GM18861 (cell line): ENCODE results near the gene OVOL1.

Experiments
- ATAC-seq: cut with Tn5 transposase; IDR thresholded peaks from one replicate; pipeline ENCODE4 v1.9.1; 2021; ENCODE audit not compliant: unreplicated experiment

The OVOL1 gene

DNA sequence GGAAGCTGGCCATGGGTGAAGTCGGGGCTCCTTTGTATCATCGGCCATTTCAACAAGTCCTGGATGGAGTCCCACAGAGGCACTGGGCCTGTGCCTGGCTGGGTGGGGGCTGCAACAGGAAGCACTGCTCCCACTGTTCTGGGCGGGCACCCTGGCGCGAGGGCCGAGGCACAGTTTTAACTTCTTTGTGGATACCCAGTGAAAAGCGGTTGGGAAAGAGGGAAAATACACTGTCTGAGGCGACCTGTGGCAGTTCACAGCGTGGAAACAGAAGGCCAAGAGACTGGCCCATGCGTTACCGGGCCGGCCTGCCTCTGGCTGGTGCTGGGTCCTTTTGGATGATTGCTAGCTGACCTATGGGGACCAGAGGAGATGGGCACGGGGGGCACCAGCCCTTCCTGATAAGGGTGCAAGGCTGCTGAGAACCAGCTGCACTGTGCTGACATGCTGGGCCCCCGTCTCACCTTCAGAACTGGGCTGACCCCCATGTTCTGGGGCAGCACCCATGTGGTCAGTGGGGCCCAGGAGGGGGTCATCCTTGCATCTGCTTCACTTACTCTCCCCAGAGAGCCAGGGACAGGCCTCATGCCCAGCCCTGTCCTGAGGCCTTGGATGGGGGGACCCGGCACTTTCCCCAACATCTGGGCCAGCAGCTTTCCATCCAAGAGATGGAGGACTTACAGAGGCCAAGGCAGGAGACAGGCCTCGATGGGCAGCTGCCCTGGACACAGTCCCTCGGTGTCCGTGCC lies 4.2 kb downstream of the OVOL1 start:
- ATAC-seq, result no peak

DNA sequence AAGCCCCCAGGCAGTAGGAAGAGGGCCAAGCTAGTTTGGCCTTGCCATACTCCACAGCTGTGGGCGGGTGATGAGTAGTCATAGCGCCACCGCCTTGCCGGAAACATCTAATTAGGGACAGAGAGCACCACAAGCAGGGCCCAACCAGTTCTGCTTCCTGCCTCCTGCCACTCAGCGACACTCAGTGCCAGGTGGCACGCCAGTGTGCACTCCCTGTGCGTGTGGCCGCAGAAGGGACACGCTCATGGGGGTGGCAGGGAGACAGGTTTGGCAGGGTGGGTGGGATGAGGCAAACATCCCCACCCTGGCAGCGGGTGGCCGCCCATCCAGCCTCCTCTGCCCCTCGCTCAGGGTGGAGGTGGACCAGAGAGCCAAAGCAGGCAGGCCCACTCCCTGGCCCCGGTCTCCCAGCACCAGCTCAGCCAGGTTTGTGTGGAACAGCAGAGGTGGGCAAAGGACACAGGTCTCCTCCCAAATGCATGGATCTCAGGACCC lies 4.9 kb downstream of the OVOL1 start:
- ATAC-seq, result no peak

DNA sequence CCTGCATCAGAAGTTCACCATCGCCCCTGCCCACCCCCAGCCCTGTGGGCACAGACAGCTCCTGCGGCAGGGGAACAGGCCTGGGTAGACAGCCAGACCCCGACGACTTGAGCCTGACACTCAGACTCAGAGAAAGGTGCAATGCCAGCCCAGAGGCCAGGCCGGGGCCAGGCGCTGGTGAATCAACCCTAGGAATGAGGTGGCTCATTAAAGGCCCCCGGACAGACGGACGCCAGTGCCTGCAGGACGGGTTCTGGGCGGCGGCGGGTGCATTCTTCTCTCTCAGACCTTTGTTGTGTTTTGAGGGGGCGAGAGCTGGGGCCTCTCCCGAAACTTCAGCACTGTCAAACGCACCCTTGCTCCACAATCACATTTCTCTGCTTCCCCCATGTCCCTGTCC lies 5.6 kb downstream of the OVOL1 start:
- no peak for ATAC-seq

DNA sequence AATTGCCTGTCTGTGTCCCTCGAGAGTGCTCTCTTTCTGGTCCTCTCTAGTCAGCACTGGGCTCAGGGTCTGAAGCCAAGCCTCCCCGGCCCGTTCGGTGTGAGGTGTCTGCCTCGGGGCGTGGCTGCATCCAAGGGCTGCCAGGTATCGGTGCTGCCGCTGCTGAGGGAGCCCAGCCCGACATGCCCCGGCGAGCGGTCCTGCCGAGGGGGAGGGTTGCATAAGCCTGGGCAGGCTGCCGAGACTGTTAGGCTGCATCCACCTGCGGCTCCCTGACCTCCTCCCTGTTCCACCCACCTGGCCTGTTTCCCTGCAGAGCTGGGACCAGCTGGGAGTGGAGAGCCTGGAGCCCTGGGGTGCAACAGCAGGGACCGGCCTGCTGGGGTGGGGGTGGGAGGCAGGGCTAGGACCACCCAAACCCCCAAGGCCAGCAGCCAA lies 6.3 kb downstream of the OVOL1 start:
- no peak for ATAC-seq

DNA sequence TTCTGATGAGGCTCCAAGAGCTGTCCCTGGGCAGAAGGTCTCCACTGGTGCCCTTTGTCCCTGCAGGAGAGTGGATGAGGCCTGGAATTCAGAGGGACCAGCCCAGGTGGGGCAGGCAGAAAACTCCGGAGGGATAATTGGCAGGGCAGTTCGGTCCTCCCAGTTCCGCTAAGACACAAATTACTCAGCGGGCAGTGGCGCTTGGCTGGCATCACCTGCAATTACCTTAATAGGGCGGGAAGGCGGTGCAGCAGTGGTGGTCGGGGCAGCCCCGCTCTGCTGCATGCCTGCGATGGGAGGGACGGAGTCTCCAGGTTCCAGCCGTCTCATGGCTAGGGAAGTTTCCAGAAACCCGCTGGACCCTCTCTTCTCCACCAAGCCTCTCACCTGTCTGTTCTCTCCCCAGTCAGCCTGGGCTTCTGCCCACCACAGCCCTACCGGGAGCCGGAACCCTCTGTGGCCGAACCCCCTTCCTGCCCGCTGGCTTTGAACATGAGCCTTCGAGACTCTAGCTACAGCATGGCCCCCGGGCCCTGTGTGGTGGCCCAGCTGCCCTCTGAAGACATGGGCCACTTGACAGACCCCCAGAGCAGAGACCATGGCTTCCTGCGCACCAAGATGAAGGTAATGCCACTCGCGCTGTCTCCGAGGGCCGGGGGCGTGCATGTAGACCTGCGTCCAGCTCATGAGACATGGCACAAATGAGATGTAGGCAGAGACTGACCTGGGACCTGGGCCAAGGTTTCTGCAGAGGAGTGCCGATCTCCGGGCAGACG lies 7.0 kb downstream of the OVOL1 start:
- no peak for ATAC-seq

DNA sequence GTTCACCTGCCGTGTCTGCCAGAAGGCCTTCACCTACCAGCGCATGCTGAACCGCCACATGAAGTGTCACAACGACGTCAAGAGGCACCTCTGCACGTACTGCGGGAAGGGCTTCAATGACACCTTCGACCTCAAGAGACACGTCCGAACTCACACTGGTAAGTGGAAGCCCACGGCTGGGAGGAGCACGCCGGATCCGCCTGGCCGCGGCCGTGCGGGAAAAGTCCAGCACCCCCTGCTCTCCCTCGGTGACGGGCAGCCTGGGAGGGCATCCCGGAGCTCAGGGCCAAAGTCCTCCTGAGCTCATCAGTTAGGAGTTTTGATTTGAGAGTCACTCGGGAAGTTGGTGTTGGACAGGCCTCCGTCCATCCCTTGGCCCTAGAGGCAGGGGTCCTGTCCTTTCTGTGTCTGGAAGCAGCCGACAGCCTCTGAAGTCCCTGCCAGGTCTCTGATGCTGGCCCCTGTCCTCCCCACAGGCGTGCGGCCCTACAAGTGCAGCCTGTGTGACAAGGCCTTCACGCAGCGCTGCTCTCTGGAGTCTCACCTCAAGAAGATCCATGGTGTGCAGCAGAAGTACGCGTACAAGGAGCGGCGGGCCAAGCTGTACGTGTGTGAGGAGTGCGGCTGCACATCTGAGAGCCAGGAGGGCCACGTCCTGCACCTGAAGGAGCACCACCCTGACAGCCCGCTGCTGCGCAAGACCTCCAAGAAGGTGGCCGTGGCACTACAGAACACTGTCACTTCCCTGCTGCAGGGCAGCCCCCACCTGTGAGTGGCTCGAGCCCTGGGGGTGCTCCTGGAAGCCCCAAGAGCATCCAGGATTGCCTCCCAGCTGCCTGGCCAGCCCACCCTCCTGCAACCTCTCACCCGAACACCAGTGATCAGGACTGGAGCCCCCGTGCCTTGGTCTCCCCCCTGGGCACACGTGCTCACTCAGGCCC lies 8.0 kb downstream of the OVOL1 start:
- no peak for ATAC-seq

DNA sequence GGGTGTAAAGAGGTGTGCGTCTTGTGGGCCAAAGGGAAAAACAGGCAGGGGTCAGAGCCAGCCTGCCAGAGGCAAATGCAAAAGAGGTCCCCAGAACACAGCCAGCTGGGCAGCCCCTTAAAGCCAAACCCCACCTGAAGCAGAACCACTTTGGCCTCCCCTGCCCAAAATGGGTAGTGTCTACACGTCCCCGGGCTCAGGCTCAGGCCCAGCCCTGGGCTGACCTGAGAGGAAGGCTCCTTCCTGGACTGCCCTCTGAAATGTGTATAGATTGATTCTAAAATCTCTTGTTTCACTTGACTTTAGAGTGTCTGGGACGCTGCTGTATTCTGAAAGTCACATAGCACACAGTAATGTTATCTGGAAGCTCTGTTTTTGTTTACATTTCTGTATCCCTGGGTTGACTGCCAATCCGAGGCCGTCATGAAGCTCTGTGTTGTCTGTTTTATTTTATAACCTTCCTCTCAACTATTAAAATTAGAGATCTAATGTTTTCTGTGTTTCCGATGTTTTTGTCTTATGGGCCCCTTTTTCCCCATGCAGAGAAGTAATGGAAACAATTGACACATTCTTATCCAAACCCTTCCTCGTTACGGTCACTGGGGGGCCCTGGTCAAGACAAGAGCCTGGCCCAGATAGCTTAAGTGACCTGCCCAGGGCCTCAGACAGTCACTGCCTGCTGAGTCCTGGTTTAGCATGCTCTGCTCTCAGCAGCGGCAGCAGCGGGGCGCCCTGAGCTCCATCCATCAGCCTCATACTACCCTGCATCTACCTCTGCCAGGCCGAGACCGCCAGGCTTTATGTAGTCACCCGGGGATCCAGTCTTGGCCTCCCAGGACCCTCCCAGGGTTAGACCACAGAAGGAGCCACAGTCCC lies 10.1 kb downstream of the OVOL1 start:
- no peak for ATAC-seq

DNA sequence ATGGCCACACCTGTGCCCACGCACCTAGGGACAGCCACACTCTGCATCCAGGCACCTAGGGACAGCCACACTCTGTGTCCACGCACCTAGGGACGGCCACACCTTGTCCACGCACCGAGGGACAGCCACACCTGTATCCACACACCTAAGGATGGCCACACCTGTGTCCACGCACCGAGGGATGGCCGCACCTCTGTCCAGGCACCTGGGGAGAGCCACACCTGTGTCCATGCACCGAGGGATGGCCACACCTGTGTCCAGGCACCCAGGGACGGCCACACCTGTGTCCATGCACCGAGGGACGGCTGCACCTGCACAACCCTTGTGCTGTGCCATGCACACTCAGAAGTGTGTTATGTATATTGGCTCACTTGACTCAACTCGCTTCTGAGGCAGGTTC lies 10.8 kb downstream of the OVOL1 start:
- no peak for ATAC-seq

DNA sequence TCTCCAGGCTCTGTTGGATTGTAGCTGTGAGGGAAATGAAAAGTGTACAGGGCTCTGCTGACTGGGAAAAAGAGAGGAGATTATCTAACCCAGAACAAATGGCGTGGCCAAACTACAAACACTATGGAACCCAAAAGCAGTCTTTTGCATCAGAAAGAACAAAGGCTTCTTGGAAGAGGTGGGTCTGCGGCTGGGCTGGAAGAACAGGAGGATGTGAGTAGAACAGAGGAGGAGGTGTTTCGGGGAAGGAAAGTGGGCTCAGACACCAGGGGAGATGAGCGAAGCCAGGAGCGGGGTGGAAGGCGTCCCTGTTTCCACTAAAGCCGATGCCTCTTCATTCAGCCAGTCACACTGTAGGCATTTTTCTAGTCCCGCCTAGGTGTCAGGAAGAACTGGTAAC lies 12.0 kb downstream of the OVOL1 start:
- no peak for ATAC-seq

DNA sequence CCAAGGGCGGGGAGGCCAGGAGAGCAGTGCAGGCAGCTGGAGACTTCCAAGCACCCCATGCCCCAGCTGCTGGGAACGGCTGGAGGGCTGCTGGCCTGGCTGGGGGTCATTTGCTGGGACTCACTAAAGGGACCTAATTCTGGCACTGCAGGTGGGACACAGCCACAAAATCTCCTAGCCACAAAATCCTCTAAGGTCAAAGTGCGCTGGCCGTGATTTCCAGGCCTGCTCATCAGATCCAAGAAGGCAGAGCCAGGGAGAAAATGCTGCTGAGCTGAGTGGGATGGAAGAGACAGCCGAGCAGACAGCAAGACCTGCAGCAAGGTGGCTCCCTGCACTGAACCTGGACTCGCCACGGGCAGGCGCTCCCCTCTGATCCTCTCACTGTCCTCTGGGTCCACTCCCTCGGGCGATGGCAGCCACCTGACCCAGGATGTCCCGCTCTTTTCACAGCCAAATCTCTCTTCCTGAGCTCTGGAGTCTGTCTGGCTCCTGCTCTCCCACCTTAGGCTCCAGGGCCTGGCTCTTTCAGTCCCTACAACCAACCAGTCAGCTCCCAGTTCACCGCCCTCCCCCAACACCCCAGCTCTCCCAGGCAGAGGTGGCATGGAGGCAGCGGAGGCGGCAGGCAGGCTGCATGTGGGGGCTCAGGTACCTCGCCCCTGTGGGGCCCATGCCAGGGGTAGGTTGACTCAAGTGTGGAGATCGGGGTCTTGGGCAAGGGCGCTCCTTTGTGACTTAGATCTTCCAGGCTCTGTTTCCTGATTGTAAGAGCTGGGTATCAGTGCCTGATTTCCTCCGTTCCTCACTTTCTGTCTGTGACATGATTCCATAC lies 14.5 kb downstream of the OVOL1 start:
- no peak for ATAC-seq

DNA sequence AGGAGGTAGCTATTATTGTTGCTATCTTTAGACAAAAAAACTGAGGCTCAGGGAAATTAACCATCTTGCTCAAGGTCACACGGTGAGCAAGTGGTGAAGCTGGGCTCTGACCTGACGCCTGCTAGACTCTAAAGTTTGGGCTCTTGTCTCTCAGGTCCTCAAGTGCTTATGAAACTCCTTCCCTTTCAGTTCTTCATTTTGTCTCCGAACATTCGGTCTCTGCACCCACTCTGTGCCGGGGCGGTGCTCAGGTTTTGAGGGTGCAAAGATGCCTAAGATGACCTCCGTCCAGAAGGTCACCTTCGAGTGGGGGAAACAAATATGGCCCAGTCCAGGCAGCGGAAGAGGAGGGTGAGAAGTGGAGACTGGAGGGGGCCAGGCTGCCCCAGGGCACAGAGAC lies 16.0 kb downstream of the OVOL1 start:
- ATAC-seq, result no peak

DNA sequence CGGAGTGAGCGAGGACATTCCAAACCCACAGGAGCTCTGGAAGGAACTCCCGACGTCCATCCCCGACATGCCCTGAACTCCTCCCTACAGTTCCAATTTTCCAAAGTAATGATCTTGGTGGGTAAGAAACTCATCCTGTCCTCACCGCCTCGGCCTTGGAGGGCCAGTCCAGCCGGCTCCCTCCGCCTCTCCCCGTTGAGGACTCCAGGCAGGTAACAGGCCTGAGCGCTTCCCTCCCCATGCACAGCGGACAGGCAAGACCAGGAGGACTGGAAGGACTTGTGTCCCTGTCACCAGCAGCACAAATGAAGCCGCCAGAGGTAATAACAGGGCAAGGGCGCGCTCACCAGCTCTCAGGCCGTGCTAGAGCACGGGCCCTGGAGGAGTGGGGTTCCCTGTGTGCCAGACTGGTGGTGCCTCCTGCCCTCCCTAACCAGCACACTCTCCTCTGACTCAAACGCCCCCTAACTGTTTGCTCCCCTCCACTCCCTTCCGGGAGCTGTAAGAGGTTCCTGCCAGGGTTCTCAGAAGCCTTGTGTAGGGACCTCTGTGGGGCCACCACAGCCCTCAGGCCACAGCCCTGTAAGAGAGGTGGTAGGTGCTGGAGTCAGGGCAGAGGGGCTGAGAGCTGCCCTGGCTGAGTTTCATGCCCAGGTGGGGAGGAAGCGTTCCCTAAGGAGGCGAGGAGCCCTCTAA lies 17.1 kb downstream of the OVOL1 start:
- no peak for ATAC-seq

DNA sequence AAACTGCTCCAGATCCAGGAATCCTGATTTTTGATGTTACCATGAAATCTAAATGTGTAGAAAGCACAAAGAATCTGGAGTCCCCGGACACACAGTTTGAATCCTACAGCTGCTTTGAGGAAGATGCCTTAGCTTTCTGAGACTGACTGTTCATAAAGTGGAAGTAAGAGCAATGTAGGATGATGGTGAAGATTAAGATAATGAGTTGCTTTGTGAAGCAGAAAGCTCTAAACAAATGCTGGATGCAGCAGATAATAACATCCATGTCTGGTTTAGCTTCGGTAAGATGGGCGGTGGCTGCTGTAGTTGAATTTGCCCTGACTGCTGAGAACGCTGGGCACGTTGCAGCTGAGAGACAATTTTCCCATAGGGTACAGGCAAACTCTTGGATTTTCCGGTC lies 20.1 kb downstream of the OVOL1 start:
- ATAC-seq, result no peak

DNA sequence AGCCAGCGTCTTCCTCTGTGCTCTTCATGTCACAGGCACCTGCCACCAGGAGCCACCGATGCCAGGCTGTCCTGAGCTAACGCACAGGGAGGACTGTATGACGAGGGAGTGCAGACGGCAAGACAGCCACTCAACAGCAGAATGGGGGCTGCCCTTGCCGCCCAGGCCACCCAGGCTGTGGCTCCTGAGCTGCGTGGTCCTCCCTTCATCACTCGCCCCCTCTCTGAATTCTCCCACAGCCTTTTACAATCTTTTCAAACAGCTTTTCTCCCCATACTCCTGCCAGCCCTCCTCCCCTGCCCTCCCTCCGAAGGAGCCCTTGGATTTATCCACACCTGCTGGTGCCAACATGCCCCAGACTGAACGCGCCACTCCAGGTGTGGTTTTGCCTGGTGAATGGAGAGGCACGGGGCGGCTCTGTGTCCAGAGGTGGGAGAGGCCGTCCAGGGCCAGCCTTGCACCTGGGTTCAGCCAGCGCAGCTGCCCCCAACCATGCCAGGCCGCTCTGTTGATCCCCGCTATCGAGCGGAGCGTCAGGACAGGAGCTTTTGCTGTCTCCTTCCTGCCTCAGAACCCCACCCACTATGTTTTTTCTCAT lies 22.0 kb downstream of the OVOL1 start:
- ATAC-seq, result no peak

DNA sequence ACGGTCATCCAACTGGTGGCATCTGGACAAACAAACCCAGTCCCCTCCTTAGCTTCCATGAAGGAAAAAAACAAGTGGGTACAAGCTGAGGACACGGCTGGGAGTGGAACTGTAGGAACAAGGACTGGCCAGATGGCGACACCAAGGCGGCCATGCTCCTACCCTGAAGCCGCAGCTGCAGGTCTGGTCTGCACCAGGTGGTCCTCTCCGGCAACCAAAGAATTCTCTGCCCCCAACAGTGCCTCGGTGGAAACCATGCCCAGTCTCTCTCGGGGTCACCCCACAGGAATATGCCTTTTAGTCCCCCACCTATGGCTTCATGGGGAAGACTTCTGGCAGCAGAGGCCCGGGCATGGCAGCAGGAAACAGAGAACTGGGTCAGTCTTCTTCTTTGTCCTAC lies 22.6 kb downstream of the OVOL1 start:
- ATAC-seq, result no peak

DNA sequence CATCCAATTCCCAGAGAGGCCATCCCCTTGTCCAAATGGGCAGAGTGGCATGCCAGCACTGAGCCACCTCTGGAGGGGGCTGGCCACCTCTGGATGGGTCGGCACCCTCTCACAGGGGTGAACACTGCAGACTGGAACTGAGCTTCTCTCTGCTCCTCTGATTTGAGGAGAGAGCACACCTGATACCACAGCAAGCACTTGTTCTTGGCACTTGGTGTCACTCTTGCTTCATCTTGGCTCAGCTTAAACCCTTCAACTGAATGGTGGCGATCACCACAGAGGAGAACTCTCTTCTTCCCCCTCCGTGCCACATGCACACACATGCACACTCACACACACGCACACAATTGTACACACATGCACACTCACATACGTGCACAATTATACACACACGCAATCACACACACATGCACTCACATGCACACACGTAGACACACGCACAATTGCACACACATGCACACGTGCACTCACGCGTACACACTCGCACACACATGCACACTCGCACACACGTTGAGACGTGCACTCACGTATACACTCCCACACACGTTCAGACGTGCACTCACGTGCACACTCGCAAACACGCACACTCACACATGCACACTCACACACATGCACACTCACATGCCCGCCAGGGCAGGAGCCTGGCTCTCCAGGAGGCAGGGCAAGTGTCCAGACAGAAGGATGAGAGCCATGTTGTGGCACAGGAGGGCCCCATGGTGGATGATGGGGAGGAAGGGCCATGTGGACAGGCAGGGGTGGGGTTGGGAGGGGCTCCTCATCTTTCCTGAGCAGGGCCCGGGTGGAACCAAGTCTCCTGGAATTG lies 23.4 kb downstream of the OVOL1 start:
- ATAC-seq, result no peak

DNA sequence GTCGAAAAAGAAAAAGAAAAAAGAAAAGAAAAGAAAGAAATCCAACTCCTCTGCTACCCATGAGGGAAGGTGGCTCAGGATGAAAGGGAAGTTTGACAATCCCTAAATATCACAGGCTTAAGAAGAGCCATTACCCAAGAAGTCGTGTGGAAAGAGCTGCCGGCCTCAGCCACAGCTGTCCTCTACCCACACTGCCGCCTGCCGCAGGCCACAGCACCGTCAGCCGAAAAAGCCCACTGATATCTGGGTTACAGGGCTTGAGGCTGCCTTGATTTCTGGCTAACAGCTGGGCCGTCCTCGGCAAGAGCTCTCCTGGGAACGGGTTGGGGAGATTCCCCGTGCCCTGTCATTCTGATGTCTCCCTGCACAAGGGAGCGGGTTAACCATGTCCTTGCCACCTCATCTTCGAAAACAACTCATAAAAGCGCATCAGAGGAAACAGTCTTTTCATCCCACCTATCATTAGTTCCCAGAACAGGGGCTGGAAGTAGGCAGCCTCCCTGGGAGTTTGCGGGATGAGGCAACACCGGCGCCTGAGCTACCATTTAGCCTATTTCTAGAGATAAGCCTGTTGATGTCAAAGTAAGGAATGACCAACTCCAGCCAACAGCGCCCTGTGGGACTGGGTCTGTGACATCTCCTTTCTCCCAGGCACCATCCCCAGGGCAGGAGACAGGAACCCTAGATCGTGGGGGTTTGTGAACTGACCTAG lies 25.1 kb downstream of the OVOL1 start:
- no peak for ATAC-seq
